Kidney epithelial cell (primary cell): ENCODE data around the gene PKNOX1. TPM values are rescaled to one million over a fixed set of nuclear protein-coding genes. Genes with fewer than 3 reads are reported as not detected.

Source experiments
- DNase-seq: peaks from one replicate; pipeline ENCODE4 v3.0.0-alpha.2; 2010; ENCODE audit warnings: low read depth
- H3K27me3 ChIP-seq: 2 replicates; pipeline ENCODE4 v1.6.0; 2011; ENCODE audit warnings: low read length; ENCODE audit not compliant: control insufficient read depth, insufficient read depth
- H3K36me3 ChIP-seq: 2 replicates; pipeline ENCODE4 v1.5.1; 2011; ENCODE audit warnings: low read length; ENCODE audit not compliant: control insufficient read depth, insufficient read depth
- H3K4me3 ChIP-seq: 2 replicates; pipeline ENCODE4 v1.5.1; 2011; ENCODE audit warnings: low read depth, mild to moderate bottlenecking, control low read depth, low read length
- CTCF ChIP-seq: IDR thresholded peaks from 2 replicates; pipeline ENCODE4 v1.5.1; 2011; ENCODE audit warnings: mild to moderate bottlenecking, moderate library complexity, low read length, control low read depth, inconsistent platforms; ENCODE audit not compliant: insufficient read depth, poor library complexity, severe bottlenecking
- total RNA-seq: library from RNA; depleted of rRNA; stranded (reverse); fragments of >200 nt; gene quantifications from 2 replicates; pipeline ENCODE4 v1.2.3, GENCODE V29; 2015

The PKNOX1 gene
- total RNA-seq, 1 donor from 2014 or later: 18.3 TPM

DNA sequence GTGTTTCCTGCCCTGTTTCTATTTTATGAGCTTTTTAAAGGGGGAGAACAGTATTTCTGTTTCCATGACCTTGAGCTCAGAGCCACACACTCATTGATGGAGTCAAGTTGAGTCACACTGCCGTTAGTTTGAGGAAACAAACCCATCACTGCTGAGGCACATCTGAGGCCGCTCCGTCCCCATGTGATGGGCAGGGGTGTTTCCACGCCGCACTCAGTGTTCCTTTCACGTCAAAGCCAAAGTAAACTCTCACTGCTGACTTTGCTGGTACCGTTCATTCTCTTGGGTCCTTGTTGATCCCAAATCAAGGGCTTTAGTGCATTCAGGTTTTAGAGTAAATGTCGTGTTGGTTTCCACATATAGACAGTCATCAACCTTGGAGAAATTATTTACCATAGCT is 48.8 kb downstream of the PKNOX1 start:
- no peak for TF ChIP-seq CTCF
- no peak overlapping the region for H3K4me3 ChIP-seq
- peaks cover 3% of the 10 kb centered on the region for H3K36me3 ChIP-seq
- no peak for DNase-seq
- no peaks in the 10 kb centered on the region for H3K27me3 ChIP-seq

DNA sequence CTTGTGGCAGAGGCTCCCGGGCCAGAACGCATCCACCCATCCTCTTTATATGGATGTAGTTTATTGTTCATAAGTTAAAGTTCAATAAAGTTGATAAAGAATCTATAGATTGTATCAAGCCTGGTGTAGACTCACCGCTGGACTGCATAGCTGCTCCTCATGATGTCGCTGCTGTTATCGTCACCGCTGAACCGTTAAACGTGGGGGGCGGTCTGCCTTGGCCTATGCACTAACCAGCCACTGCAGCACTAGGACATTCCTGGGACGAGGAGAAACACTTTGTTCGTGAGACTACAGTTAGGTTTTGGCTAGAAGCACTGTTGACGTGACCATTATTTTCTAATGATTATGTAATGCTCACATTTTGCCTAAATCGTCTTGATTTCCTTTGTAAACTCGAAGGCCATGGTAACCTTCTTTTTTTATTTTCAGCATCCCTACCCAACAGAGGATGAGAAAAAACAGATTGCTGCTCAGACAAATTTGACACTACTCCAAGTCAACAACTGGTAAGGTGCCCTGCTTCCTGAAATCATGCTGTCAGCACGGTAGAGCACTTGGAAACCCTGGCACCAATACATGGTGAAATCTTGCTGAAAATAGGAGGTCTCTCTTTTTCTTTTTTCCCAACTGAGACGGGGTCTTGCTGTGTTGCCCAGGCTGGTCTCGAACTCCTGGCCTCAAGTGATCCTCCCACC is 50.2 kb downstream of the PKNOX1 start:
- TF ChIP-seq CTCF: no peak
- no peak for DNase-seq
- H3K36me3 ChIP-seq: peaks cover 3% of the 10 kb centered on the region

GRCh38 chr21:43025636-43026180 is 51.3 kb downstream of the PKNOX1 start:
- H3K27me3 ChIP-seq: no peaks in the 10 kb centered on the region
- peak; percentile 87 for DNase-seq
- TF ChIP-seq CTCF: no peak
- no peak overlapping the region for H3K4me3 ChIP-seq
- peaks cover 3% of the 10 kb centered on the region for H3K36me3 ChIP-seq

More for the DNA sequence above, 50.2 kb downstream of the PKNOX1 start:
- no peak overlapping the region for H3K4me3 ChIP-seq
- no peaks in the 10 kb centered on the region for H3K27me3 ChIP-seq

GRCh38 chr21:43027846-43028731 is 53.7 kb downstream of the PKNOX1 start:
- Histone ChIP-seq H3K27me3 (no peaks in the 10 kb centered on the region), H3K4me3 (no peak overlapping the region), H3K36me3 (peaks cover 2% of the 10 kb centered on the region)
- DNase-seq: no peak
- TF ChIP-seq CTCF: no peak

GRCh38 chr21:43029785-43030184 is 55.4 kb downstream of the PKNOX1 start:
- Histone ChIP-seq H3K36me3 (peaks cover 2% of the 10 kb centered on the region), H3K27me3 (no peaks in the 10 kb centered on the region), H3K4me3 (no peak overlapping the region)
- TF ChIP-seq CTCF: no peak
- DNase-seq: no peak
